ENCODE data around the gene RERE.

Gene RERE

GRCh38 chr1:8817412-8818324, at the start of gene RERE:
Gene RERE (minus strand): TSS chr1:8817640.
- DNase-seq (ENCODE audit: low read depth) = peak; percentile 94

- no peak for DNase-seq (ENCODE audit: low read depth)
These were observed 49.5 kb upstream of the RERE start for GRCh38 chr1:8866792-8867415.

GRCh38 chr1:8866173-8866791, 48.8 kb upstream of the RERE start:
- no peak for DNase-seq (ENCODE audit: low read depth)

GRCh38 chr1:8864713-8865344, 47.4 kb upstream of the RERE start:
- no peak for DNase-seq (ENCODE audit: low read depth)

- no peak for DNase-seq (ENCODE audit: low read depth)
These were observed 46.4 kb upstream of the RERE start for GRCh38 chr1:8863794-8864233.

GRCh38 chr1:8863138-8863537, 45.7 kb upstream of the RERE start:
- no peak for DNase-seq (ENCODE audit: low read depth)

GRCh38 chr1:8862528-8862927, 45.1 kb upstream of the RERE start:
- peak; percentile 32 for DNase-seq (ENCODE audit: low read depth)

GRCh38 chr1:8860738-8861516, 43.5 kb upstream of the RERE start:
- no peak for DNase-seq (ENCODE audit: low read depth)

GRCh38 chr1:8858888-8859706, 41.7 kb upstream of the RERE start:
- peak; percentile 32 for DNase-seq (ENCODE audit: low read depth)

- no peak for DNase-seq (ENCODE audit: low read depth)
These were observed 40.8 kb upstream of the RERE start for GRCh38 chr1:8858112-8858668.

GRCh38 chr1:8856689-8857412, 39.4 kb upstream of the RERE start:
- no peak for DNase-seq (ENCODE audit: low read depth)

GRCh38 chr1:8854240-8854639, 36.8 kb upstream of the RERE start:
- no peak for DNase-seq (ENCODE audit: low read depth)

GRCh38 chr1:8851060-8851459, 33.6 kb upstream of the RERE start:
- DNase-seq (ENCODE audit: low read depth) = no peak

GRCh38 chr1:8848663-8849386, 31.4 kb upstream of the RERE start:
- DNase-seq (ENCODE audit: low read depth) = peak; percentile 64

GRCh38 chr1:8847990-8848389, 30.6 kb upstream of the RERE start:
- DNase-seq (ENCODE audit: low read depth) = no peak

GRCh38 chr1:8846263-8846662, 28.8 kb upstream of the RERE start:
- DNase-seq (ENCODE audit: low read depth) = no peak

- DNase-seq (ENCODE audit: low read depth) = no peak
These were observed 28.0 kb upstream of the RERE start for GRCh38 chr1:8845104-8846097.

GRCh38 chr1:8844501-8845006, 27.1 kb upstream of the RERE start:
- DNase-seq (ENCODE audit: low read depth) = no peak

All from stimulated activated CD4-positive, alpha-beta T cell treated with anti-CD3 and anti-CD28 coated beads, Interleukin-2, amount 100 ng/mL, for 4 hours (primary cell).